HG02870 (cell line): ENCODE results near the gene KCNJ2.

Experiments used
- ATAC-seq: cut with Tn5 transposase; IDR thresholded peaks from one replicate; pipeline ENCODE4 v1.9.1; 2021; ENCODE audit warnings: mild to moderate bottlenecking, moderate library complexity; ENCODE audit not compliant: unreplicated experiment

Gene KCNJ2

DNA sequence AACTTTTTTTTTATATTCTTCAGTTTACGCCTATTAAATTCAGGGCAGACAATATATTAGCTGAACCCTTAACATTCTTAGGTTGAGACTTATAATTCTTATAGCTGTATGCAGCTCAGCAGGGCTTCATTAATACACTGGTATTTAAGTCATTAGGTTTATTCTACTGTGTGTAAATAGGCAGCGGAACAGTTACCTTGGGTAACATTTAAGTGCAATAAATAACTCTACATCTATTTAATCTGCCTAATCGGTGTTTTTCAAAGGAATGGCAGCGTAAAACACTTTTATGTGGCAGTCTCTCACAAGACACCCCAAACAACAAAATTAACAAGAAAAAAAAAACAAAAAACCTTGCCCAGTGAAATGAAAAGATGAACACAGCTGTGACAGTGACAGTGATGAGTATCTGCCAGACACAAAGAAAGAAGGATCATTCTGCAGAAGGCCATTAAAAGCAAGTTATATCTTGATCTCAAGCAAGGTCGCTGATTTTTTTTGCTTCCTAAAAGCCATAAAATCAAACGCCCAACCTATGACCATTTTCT, 32.6 kb downstream of the KCNJ2 start:
- ATAC-seq: no peak

- ATAC-seq: no peak
These were observed 33.5 kb downstream of the KCNJ2 start for GRCh38 chr17:70202840-70203239.

GRCh38 chr17:70204431-70204830, 35.1 kb downstream of the KCNJ2 start:
- no peak for ATAC-seq

GRCh38 chr17:70205401-70205800, 36.1 kb downstream of the KCNJ2 start:
- no peak for ATAC-seq

- no peak for ATAC-seq
These were observed 37.2 kb downstream of the KCNJ2 start for GRCh38 chr17:70206361-70207010.

- no peak for ATAC-seq
These were observed 37.9 kb downstream of the KCNJ2 start for GRCh38 chr17:70207184-70207583.

DNA sequence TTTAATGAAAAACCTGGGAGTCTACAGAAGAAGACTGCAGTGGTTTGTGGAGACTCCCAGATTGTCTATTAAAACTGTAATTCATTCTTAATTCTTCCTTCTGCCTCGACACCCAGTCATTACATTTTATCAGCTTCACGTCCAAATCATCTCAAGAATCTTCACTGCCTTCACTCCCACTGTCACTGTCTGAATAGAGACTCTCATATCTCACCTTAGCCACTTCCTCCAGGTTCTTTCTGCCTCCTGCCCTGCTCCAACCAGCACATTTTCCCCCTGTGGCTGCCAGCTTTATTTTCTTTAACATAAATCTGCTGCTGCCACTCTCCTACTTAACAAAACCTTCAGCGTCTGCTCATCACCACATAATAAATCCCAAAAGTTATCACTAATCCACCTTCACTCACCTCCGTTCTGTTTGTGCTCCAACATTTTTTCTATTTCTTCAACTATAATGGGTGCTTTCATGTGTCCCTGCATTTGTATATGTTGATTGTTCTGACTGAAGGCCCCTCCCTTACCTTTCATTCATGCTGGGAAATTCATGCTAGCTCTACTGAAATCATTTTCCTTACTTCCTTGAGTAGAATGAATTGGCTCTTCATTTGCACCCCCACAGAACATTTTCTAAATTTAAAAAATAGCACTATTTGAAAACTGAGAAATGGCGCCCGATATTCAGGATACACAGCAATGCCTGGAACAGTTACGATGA, 38.9 kb downstream of the KCNJ2 start:
- ATAC-seq: no peak

DNA sequence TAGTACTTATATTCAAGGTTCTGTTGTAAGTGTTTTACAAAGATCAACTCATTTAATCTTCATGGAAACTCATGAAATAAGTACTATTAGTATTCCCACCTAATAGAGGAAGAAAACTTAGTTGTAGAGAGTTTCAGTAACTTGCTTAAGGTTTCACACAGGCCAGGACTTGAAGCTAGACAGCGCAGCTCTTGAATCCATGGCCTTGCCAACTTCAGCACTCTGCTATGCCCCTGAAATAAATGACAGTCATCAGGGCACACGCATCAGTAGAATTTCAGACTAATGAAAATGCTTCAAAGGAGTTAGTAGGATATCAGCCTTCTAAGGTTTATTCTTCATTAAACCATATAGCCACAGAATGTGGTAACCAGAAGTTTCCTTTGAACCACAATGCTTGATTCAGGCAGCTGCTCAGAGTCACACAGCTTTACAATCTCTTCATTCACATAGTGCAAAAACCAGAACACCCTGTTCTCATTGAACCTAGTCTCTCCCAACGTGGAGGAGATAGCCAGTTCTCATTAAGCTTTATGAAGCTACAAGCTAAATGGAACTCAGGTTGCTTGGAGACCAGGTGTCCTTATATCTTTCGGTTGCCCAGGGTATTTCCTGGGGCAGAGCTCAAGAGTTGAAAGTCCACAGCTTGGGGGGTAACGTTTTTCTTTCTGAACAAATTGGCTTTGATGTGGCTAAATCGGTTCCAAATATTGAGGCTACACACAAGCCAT, 39.7 kb downstream of the KCNJ2 start:
- ATAC-seq: no peak

GRCh38 chr17:70215656-70216055, 46.3 kb downstream of the KCNJ2 start:
- no peak for ATAC-seq

- no peak for ATAC-seq
These were observed 48.2 kb downstream of the KCNJ2 start for GRCh38 chr17:70217571-70217970.

DNA sequence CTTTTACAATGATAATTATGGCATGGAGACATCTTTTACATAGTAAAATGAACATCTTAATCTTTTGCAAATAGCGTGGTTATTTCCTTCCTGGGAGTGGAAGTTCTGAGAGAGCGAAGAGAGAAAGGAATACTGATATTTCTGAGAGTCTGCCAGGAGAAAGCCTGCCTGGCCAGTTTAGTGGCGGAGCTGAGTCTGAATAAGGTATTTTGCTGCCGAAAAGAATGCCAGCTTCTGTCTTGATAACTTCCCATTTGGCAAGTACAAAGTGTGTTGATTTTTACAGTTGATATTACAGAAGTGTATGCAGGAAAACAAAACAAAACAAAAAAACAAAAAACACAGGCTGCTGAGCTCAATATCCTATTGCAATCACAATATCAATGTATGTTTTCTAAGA, 55.9 kb downstream of the KCNJ2 start:
- no peak for ATAC-seq
